Measurements from ENCODE around the gene PLXNA4.

The PLXNA4 gene

DNA sequence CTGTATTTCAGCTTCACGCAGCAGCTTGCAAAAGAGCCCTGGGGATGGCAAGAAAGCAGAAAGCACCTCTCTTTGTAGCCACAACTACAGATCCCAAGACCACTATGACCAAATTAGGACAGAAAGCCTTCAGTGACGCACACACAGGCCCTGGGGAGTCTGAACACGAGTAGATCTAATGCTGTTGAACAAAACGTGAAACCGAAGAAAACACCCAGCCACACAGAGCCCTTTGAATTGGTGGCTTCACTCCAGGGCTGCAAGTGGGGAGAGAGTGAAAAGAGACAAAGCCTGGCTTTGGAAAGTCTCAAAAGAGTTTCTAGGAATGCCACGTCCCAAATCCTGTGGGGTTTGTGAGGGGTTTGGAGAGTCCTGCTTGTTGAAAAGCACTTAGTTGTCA is 28.4 kb downstream of the PLXNA4 start:
- H3K4me1 ChIP-seq (ENCODE audit: control insufficient read depth, insufficient read depth, low read length): peaks cover 15% of the 10 kb centered on the region
- peaks cover 7% of the 10 kb centered on the region for H3K27me3 ChIP-seq (ENCODE audit: control insufficient read depth, insufficient read depth, low read length)
- H3K9me3 ChIP-seq (ENCODE audit: control insufficient read depth, insufficient read depth, low read length): peaks cover 5% of the 10 kb centered on the region; the same call in 1 of the 2 replicates
- H3K4me3 ChIP-seq (ENCODE audit: low read depth, low read length): no peak overlapping the region
- H3K9ac ChIP-seq (ENCODE audit: low read depth, low read length): no peak overlapping the region
- no peaks in the 10 kb centered on the region for H3K36me3 ChIP-seq (ENCODE audit: control insufficient read depth, insufficient read depth, low read length)
- H3K27ac ChIP-seq (ENCODE audit: low read depth, low read length): no peak overlapping the region

DNA sequence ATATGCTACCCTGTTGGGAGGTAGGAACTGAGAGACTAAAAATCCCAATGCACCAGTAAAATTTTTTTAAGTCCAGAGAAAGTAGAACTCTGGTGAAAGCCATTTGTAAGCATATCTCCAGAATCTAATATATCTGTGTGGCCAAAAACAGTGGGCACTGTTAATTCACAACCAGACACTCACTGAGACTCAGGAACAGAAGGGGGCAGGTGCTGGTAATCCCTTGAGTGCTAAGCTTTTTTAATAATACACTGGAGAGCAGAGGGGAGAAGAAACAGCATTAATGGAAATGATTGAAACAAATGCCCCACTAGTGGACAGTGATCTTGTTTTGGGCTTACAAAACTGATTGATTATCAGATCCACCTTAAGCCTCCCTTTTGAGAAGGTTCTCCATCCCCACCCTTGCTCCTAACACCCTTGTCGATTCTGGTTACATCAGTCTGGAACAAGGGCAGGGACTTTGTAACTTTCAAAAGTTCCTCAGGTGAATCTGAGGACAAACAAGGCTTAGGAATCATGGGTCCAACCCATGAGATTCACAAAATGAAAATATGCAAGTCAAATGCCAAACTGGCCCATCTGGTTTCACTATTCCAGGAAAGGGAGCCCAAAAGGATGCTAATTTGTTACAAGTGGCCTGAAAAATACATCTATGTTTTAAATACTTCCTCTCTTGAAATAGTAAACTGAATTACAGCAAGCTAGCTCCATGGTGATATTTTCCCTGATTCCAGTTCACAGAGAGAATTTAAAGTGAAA is 29.7 kb downstream of the PLXNA4 start:
- Histone ChIP-seq H3K36me3 (ENCODE audit: control insufficient read depth, insufficient read depth, low read length) (no peaks in the 10 kb centered on the region), H3K4me1 (ENCODE audit: control insufficient read depth, insufficient read depth, low read length) (peaks cover 23% of the 10 kb centered on the region), H3K27me3 (ENCODE audit: control insufficient read depth, insufficient read depth, low read length) (peaks cover 7% of the 10 kb centered on the region), H3K4me3 (ENCODE audit: low read depth, low read length) (no peak overlapping the region), H3K27ac (ENCODE audit: low read depth, low read length) (no peak overlapping the region), H3K9ac (ENCODE audit: low read depth, low read length) (no peak overlapping the region), H3K9me3 (ENCODE audit: control insufficient read depth, insufficient read depth, low read length) (peaks cover 5% of the 10 kb centered on the region; the same call in 1 of the 2 replicates)

GRCh38 chr7:132545756-132546155 is 30.5 kb downstream of the PLXNA4 start:
- Histone ChIP-seq H3K36me3 (ENCODE audit: control insufficient read depth, insufficient read depth, low read length) (no peaks in the 10 kb centered on the region), H3K9ac (ENCODE audit: low read depth, low read length) (no peak overlapping the region), H3K4me3 (ENCODE audit: low read depth, low read length) (no peak overlapping the region), H3K9me3 (ENCODE audit: control insufficient read depth, insufficient read depth, low read length) (peaks cover 2% of the 10 kb centered on the region; the same call in 1 of the 2 replicates), H3K27me3 (ENCODE audit: control insufficient read depth, insufficient read depth, low read length) (peaks cover 7% of the 10 kb centered on the region), H3K27ac (ENCODE audit: low read depth, low read length) (no peak overlapping the region), H3K4me1 (ENCODE audit: control insufficient read depth, insufficient read depth, low read length) (peaks cover 31% of the 10 kb centered on the region)

GRCh38 chr7:132544999-132545398 is 31.3 kb downstream of the PLXNA4 start:
- Histone ChIP-seq H3K27me3 (ENCODE audit: control insufficient read depth, insufficient read depth, low read length) (peaks cover 7% of the 10 kb centered on the region), H3K9ac (ENCODE audit: low read depth, low read length) (no peak overlapping the region), H3K4me1 (ENCODE audit: control insufficient read depth, insufficient read depth, low read length) (peaks cover 31% of the 10 kb centered on the region), H3K9me3 (ENCODE audit: control insufficient read depth, insufficient read depth, low read length) (no peaks in the 10 kb centered on the region), H3K4me3 (ENCODE audit: low read depth, low read length) (no peak overlapping the region), H3K27ac (ENCODE audit: low read depth, low read length) (peak overlapping the region; percentile 76), H3K36me3 (ENCODE audit: control insufficient read depth, insufficient read depth, low read length) (no peaks in the 10 kb centered on the region)

DNA sequence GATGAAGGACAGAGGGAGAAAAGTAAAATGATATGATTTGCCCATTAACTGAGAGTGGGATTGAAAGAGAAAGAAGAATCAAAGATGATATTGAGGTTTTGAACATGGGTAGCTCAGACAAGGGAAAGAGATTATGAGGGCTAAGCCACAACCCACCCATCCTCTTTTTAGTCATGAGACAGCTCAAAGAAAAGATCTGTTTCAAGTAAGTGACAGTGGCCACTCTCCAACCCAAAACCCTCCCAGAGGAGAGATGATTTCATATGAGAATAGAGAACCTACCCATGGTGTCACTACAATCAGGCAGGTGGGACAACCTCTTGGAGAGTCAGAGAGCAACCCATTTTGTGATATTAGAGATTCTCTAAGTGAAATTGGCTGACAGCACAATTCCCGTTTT is 32.2 kb downstream of the PLXNA4 start:
- Histone ChIP-seq H3K4me1 (ENCODE audit: control insufficient read depth, insufficient read depth, low read length) (peaks cover 31% of the 10 kb centered on the region), H3K9ac (ENCODE audit: low read depth, low read length) (no peak overlapping the region), H3K27me3 (ENCODE audit: control insufficient read depth, insufficient read depth, low read length) (peaks cover 7% of the 10 kb centered on the region), H3K27ac (ENCODE audit: low read depth, low read length) (no peak overlapping the region), H3K4me3 (ENCODE audit: low read depth, low read length) (no peak overlapping the region), H3K9me3 (ENCODE audit: control insufficient read depth, insufficient read depth, low read length) (no peaks in the 10 kb centered on the region), H3K36me3 (ENCODE audit: control insufficient read depth, insufficient read depth, low read length) (no peaks in the 10 kb centered on the region)

DNA sequence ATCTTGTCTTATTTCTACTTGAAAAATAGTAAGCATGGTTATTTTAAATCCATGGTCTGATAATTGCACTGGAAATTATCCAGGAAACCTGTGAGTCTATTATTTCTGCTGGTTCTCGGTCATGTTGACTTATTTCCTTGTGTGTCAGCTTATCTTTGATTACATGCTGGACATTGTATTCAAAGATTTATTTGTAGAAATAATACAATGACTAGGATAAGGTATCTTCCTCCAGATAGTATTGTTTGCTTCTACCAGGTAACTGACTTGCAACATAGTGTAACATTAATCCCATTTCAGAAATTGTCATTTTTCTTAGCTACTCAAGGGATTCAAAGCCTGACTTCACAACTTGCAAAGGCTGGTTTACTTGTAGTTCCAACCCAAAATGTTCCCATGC is 33.4 kb downstream of the PLXNA4 start:
- H3K36me3 ChIP-seq (ENCODE audit: control insufficient read depth, insufficient read depth, low read length): no peaks in the 10 kb centered on the region
- H3K4me1 ChIP-seq (ENCODE audit: control insufficient read depth, insufficient read depth, low read length): peaks cover 31% of the 10 kb centered on the region
- H3K9me3 ChIP-seq (ENCODE audit: control insufficient read depth, insufficient read depth, low read length): no peaks in the 10 kb centered on the region
- H3K9ac ChIP-seq (ENCODE audit: low read depth, low read length): no peak overlapping the region
- H3K27me3 ChIP-seq (ENCODE audit: control insufficient read depth, insufficient read depth, low read length): peaks cover 7% of the 10 kb centered on the region
- no peak overlapping the region for H3K4me3 ChIP-seq (ENCODE audit: low read depth, low read length)
- H3K27ac ChIP-seq (ENCODE audit: low read depth, low read length): no peak overlapping the region

- Histone ChIP-seq H3K9me3 (ENCODE audit: control insufficient read depth, insufficient read depth, low read length) (no peaks in the 10 kb centered on the region), H3K27ac (ENCODE audit: low read depth, low read length) (no peak overlapping the region), H3K9ac (ENCODE audit: low read depth, low read length) (no peak overlapping the region), H3K4me1 (ENCODE audit: control insufficient read depth, insufficient read depth, low read length) (peaks cover 31% of the 10 kb centered on the region), H3K36me3 (ENCODE audit: control insufficient read depth, insufficient read depth, low read length) (no peaks in the 10 kb centered on the region), H3K4me3 (ENCODE audit: low read depth, low read length) (0 out of 2 replicates have a peak overlapping the region, but pooled peaks have one; percentile 3), H3K27me3 (ENCODE audit: control insufficient read depth, insufficient read depth, low read length) (peaks cover 9% of the 10 kb centered on the region)
Measured at GRCh38 chr7:132541656-132542055, 34.6 kb downstream of the PLXNA4 start.

- H3K9ac ChIP-seq (ENCODE audit: low read depth, low read length): no peak overlapping the region
- H3K9me3 ChIP-seq (ENCODE audit: control insufficient read depth, insufficient read depth, low read length): no peaks in the 10 kb centered on the region
- no peaks in the 10 kb centered on the region for H3K36me3 ChIP-seq (ENCODE audit: control insufficient read depth, insufficient read depth, low read length)
- H3K27ac ChIP-seq (ENCODE audit: low read depth, low read length): no peak overlapping the region
- peaks cover 26% of the 10 kb centered on the region for H3K4me1 ChIP-seq (ENCODE audit: control insufficient read depth, insufficient read depth, low read length)
- H3K27me3 ChIP-seq (ENCODE audit: control insufficient read depth, insufficient read depth, low read length): 0 out of 2 replicates have a peak, but pooled peaks cover 7% of the 10 kb centered on the region
- no peak overlapping the region for H3K4me3 ChIP-seq (ENCODE audit: low read depth, low read length)
Measured at GRCh38 chr7:132537456-132538145, 38.7 kb downstream of the PLXNA4 start.

DNA sequence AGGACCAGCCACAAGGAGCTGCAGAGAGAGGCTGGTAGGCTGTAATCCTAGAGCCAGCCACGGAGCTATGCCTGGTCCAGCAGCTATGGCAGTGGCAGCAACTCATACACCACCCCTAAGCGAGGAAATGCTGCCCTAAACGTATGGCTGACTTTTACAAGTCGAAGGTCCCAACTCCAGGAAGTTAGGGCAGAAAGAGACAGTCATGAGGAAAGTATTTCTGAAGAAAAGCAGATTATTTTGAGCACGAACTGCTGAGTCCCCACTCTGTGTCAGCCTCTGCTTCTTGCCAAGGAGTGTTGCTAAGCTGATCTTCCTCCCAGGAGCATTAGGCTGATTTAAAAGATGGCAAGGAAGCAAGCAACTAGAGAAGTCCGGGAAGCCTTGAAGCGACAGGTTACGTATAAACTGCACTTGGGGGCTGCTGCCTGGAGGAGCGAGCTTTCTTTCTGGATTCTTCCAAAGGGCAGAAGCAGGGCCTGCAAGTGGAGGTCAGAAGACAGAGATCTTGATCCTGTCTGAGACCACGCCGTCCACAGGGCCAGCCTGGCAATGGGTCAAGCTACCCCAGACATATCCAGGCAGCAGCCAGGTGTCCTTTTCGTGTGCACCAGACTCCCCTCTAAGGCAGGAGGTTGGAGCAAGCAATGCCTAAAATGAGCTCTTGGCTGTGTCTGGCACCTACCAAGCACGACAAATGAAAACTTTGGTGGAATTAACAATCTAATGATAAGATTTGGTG is 39.4 kb downstream of the PLXNA4 start:
- H3K9ac ChIP-seq (ENCODE audit: low read depth, low read length): no peak overlapping the region
- no peaks in the 10 kb centered on the region for H3K36me3 ChIP-seq (ENCODE audit: control insufficient read depth, insufficient read depth, low read length)
- peaks cover 21% of the 10 kb centered on the region for H3K4me1 ChIP-seq (ENCODE audit: control insufficient read depth, insufficient read depth, low read length)
- no peak overlapping the region for H3K27ac ChIP-seq (ENCODE audit: low read depth, low read length)
- 0 out of 2 replicates have a peak, but pooled peaks cover 7% of the 10 kb centered on the region for H3K27me3 ChIP-seq (ENCODE audit: control insufficient read depth, insufficient read depth, low read length)
- no peak overlapping the region for H3K4me3 ChIP-seq (ENCODE audit: low read depth, low read length)
- no peaks in the 10 kb centered on the region for H3K9me3 ChIP-seq (ENCODE audit: control insufficient read depth, insufficient read depth, low read length)

DNA sequence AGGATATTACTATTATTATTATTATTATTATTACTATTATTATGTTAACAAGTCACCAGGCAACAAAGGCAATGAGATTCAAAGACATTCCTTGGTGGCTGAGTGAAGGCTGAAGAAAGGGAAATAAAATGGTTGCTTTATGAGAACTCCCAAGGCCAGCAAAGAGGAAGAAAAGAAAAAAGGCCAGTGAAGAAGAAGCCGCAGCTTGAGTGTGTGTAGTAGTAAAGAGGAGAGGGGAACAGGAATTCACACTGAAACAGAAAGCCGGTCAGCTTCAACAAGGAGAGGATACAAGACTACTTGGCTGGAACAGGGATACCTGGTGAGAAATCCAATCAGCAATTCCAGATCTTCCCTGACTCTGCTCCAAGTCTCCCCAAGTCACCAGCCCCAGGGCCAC is 42.4 kb downstream of the PLXNA4 start:
- Histone ChIP-seq H3K4me3 (ENCODE audit: low read depth, low read length) (no peak overlapping the region), H3K9ac (ENCODE audit: low read depth, low read length) (no peak overlapping the region), H3K27ac (ENCODE audit: low read depth, low read length) (no peak overlapping the region), H3K36me3 (ENCODE audit: control insufficient read depth, insufficient read depth, low read length) (no peaks in the 10 kb centered on the region), H3K4me1 (ENCODE audit: control insufficient read depth, insufficient read depth, low read length) (peaks cover 10% of the 10 kb centered on the region), H3K27me3 (ENCODE audit: control insufficient read depth, insufficient read depth, low read length) (0 out of 2 replicates have a peak, but pooled peaks cover 7% of the 10 kb centered on the region), H3K9me3 (ENCODE audit: control insufficient read depth, insufficient read depth, low read length) (no peaks in the 10 kb centered on the region)
